ENCODE results near the gene ZNF577.
"Not testable (repeated sequence)": the region's sequence is repeated elsewhere in the genome, so short reads cannot be mapped to it uniquely, and the experiment has no call there.

The ZNF577 gene

GRCh38 chr19:51905639-51906038 is 17.9 kb upstream of the ZNF577 start:
- H4K20me1 ChIP-seq (ENCODE audit: insufficient read depth, low read length, poor library complexity, severe bottlenecking); H3F3A ChIP-seq (ENCODE audit: low read depth); H3K9me2 ChIP-seq (replicated peaks; ENCODE audit: low read depth, low read length); H3K9me3 ChIP-seq (ENCODE audit: insufficient read depth, low read depth, low read length); H3K27me3 ChIP-seq (ENCODE audit: insufficient read depth, low read length, poor library complexity, severe bottlenecking); H3K9ac ChIP-seq (ENCODE audit: low read depth, low read length, poor library complexity, severe bottlenecking); H3K36me3 ChIP-seq (ENCODE audit: insufficient read depth, low read length); H3K4me2 ChIP-seq (ENCODE audit: low read depth, low read length, poor library complexity, severe bottlenecking); H3K4me3 ChIP-seq (ENCODE audit: low read length, poor library complexity, severe bottlenecking): not testable (repeated sequence)
- Histone ChIP-seq H3K79me2 (ENCODE audit: insufficient read depth, low read length) (peaks cover 42% of the 10 kb centered on the region), H3K4me1 (ENCODE audit: insufficient read depth, low read length, poor library complexity, severe bottlenecking) (peaks cover 16% of the 10 kb centered on the region), H2AFZ (ENCODE audit: low read length) (peak overlapping the region; percentile 83; the same call in 1 of the 2 replicates)

DNA sequence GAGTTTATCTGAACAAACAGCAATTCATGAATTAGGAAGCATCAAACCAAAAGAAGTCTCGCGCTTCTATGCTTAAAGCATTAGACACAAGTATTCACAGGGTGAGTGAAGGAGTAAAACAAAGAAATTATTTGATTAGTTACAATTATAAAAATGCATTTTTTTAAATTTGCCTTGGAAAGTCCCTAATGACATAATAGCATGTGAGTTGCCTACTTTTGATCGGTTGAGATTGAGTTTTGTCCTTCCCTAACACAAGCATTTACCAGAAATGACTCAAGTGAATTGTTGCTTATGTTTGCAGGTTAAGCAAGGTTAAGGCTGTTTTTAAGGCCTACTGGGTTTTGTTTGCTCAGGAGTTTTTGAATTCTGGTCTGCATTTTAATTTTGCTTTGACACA is 17.5 kb upstream of the ZNF577 start:
- Histone ChIP-seq H2AFZ (ENCODE audit: low read length) (peak overlapping the region; percentile 83), H3K79me2 (ENCODE audit: insufficient read depth, low read length) (peaks cover 46% of the 10 kb centered on the region), H3K4me1 (ENCODE audit: insufficient read depth, low read length, poor library complexity, severe bottlenecking) (peaks cover 16% of the 10 kb centered on the region), H3K9me2 (replicated peaks; ENCODE audit: low read depth, low read length) (no peaks in the 10 kb centered on the region), H3F3A (ENCODE audit: low read depth) (no peaks in the 10 kb centered on the region), H3K36me3 (ENCODE audit: insufficient read depth, low read length) (peaks cover 10% of the 10 kb centered on the region; the same call in 1 of the 2 replicates), H3K27me3 (ENCODE audit: insufficient read depth, low read length, poor library complexity, severe bottlenecking) (no peaks in the 10 kb centered on the region), H3K9ac (ENCODE audit: low read depth, low read length, poor library complexity, severe bottlenecking) (no peak overlapping the region), H3K9me3 (ENCODE audit: insufficient read depth, low read depth, low read length) (peaks cover 9% of the 10 kb centered on the region; the same call in 1 of the 2 replicates), H4K20me1 (ENCODE audit: insufficient read depth, low read length, poor library complexity, severe bottlenecking) (peaks cover 5% of the 10 kb centered on the region), H3K4me2 (ENCODE audit: low read depth, low read length, poor library complexity, severe bottlenecking) (peak overlapping the region; percentile 6), H3K4me3 (ENCODE audit: low read length, poor library complexity, severe bottlenecking) (peak overlapping the region; percentile 80)
- TF ChIP-seq CTCF (conservative IDR thresholded peaks at IDR 0.05; ENCODE audit: low read length), result no peak
- no peak for TF ChIP-seq EZH2phosphoT487 (IDR thresholded peaks at IDR 0.05; ENCODE audit: borderline replicate concordance)

GRCh38 chr19:51904331-51905165 is 16.8 kb upstream of the ZNF577 start, which contains the start of gene ZNF649:
ZNF649 (minus strand) TSS chr19:51905017; CDS start chr19:51900107, 4,910 bp downstream.
- H3K27me3 ChIP-seq (ENCODE audit: insufficient read depth, low read length, poor library complexity, severe bottlenecking), result no peaks in the 10 kb centered on the region
- H3K4me3 ChIP-seq (ENCODE audit: low read length, poor library complexity, severe bottlenecking), result peak within 1 kb of the TSS; percentile 80
- H3K9me2 ChIP-seq (replicated peaks; ENCODE audit: low read depth, low read length), result no peaks in the 10 kb centered on the region
- peaks cover 12% of the 10 kb centered on the region; the same call in 1 of the 2 replicates for H3K9me3 ChIP-seq (ENCODE audit: insufficient read depth, low read depth, low read length)
- TF ChIP-seq EZH2phosphoT487 (IDR thresholded peaks at IDR 0.05; ENCODE audit: borderline replicate concordance) (no peak), CTCF (conservative IDR thresholded peaks at IDR 0.05; ENCODE audit: low read length) (0 out of 2 replicates have a peak, but pooled peaks have one; percentile 26)
- H4K20me1 ChIP-seq (ENCODE audit: insufficient read depth, low read length, poor library complexity, severe bottlenecking), result peaks cover 11% of the 10 kb centered on the region
- H3K36me3 ChIP-seq (ENCODE audit: insufficient read depth, low read length), result peaks cover 17% of the 10 kb centered on the region; the same call in 1 of the 2 replicates
- H3F3A ChIP-seq (ENCODE audit: low read depth), result no peaks in the 10 kb centered on the region
- H3K4me1 ChIP-seq (ENCODE audit: insufficient read depth, low read length, poor library complexity, severe bottlenecking), result peaks cover 16% of the 10 kb centered on the region
- H3K79me2 ChIP-seq (ENCODE audit: insufficient read depth, low read length), result peaks cover 53% of the 10 kb centered on the region
- H3K9ac ChIP-seq (ENCODE audit: low read depth, low read length, poor library complexity, severe bottlenecking), result peak within 1 kb of the TSS; percentile 93
- H2AFZ ChIP-seq (ENCODE audit: low read length), result peak within 1 kb of the TSS; percentile 83
- peak within 1 kb of the TSS; percentile 92 for H3K4me2 ChIP-seq (ENCODE audit: low read depth, low read length, poor library complexity, severe bottlenecking)
